Liver (tissue), 9 donors: Measurements from ENCODE around the gene ARHGAP1. TPM values are rescaled to one million over a fixed set of nuclear protein-coding genes. Genes with fewer than 3 reads are reported as not detected.
A peak's percentile ranks its signal among the peaks of the same experiment; 100 is the strongest.

ENCODE experiments used
- DNase-seq: peaks from one replicate; pipeline ENCODE4 v3.0.0-alpha.2; 2017; ENCODE audit warnings: low spot score
- H3K27ac ChIP-seq, 2 donors: one replicate each; pipeline ENCODE4 v1.7.0; 2013; ENCODE audit warnings: inconsistent platforms in 2 of 2, low read length in 2 of 2, control low read depth in 1 of 2, low read depth in 1 of 2, mild to moderate bottlenecking in 1 of 2
- H3K27me3 ChIP-seq, 4 donors: one replicate each; pipeline versions ENCODE4 v1.6.1 to v1.7.0; 2013; ENCODE audit warnings: low read length in 3 of 4, inconsistent platforms in 1 of 4, mild to moderate bottlenecking in 1 of 4, moderate library complexity in 1 of 4; ENCODE audit not compliant: control insufficient read depth in 4 of 4, insufficient read depth in 4 of 4
- H3K36me3 ChIP-seq, 4 donors: one replicate each; pipeline versions ENCODE4 v1.6.1 to v1.7.0; 2013; ENCODE audit warnings: low read length in 3 of 4, mild to moderate bottlenecking in 3 of 4, low read depth in 1 of 4, moderate library complexity in 1 of 4; ENCODE audit not compliant: control insufficient read depth in 4 of 4, insufficient read depth in 3 of 4
- H3K4me1 ChIP-seq, 4 donors: one replicate each; pipeline versions ENCODE4 v1.6.1 to v1.7.0; 2013; ENCODE audit warnings: low read length in 3 of 4, mild to moderate bottlenecking in 3 of 4, moderate library complexity in 1 of 4; ENCODE audit not compliant: control insufficient read depth in 4 of 4, insufficient read depth in 4 of 4
- H3K4me3 ChIP-seq, 3 donors: one replicate each; pipeline versions ENCODE4 v1.6.1 to v1.7.0; 2013; ENCODE audit warnings: low read length in 3 of 3, control low read depth in 1 of 3, low read depth in 1 of 3, mild to moderate bottlenecking in 1 of 3
- H3K9ac ChIP-seq, 2 donors: one replicate each; pipeline ENCODE4 v1.7.0; 2013; ENCODE audit warnings: low read length in 2 of 2, mild to moderate bottlenecking in 2 of 2, moderate library complexity in 2 of 2, control low read depth in 1 of 2, low read depth in 1 of 2
- H3K9me3 ChIP-seq, 4 donors: one replicate each; pipeline versions ENCODE4 v1.6.1 to v1.7.0; 2013; ENCODE audit warnings: low read length in 3 of 4; ENCODE audit not compliant: control insufficient read depth in 4 of 4
- EGR1 ChIP-seq, 2 donors: IDR thresholded peaks; 2 replicates each; pipeline ENCODE4 v1.6.1; 2016 to 2018; ENCODE audit warnings: antibody characterized with exemption in 2 of 2, low read depth in 2 of 2
- FOXA1 ChIP-seq: IDR thresholded peaks from 2 replicates; pipeline ENCODE4 v1.6.1; 2016; ENCODE audit warnings: antibody characterized with exemption
- FOXA2 ChIP-seq: IDR thresholded peaks from 2 replicates; pipeline ENCODE4 v1.6.1; 2016; ENCODE audit warnings: antibody characterized with exemption
- GABPA ChIP-seq, 2 donors: IDR thresholded peaks in 1 of 2; conservative IDR thresholded peaks in 1 of 2; 2 replicates each; pipeline ENCODE4 v1.6.1; 2016; ENCODE audit warnings: antibody characterized with exemption in 2 of 2, mild to moderate bottlenecking in 1 of 2, moderate library complexity in 1 of 2
- HNF4A ChIP-seq, 2 donors: conservative IDR thresholded peaks; 2 replicates each; pipeline ENCODE4 v1.6.1; 2016; ENCODE audit warnings: antibody characterized with exemption in 2 of 2, mild to moderate bottlenecking in 2 of 2
- HNF4G ChIP-seq: IDR thresholded peaks from 2 replicates; pipeline ENCODE4 v1.6.1; 2016; ENCODE audit warnings: antibody characterized with exemption
- JUND ChIP-seq, 2 donors: IDR thresholded peaks; 2 replicates each; pipeline ENCODE4 v1.6.1; 2016; ENCODE audit warnings: antibody characterized with exemption in 2 of 2
- NR2F2 ChIP-seq: IDR thresholded peaks from 2 replicates; pipeline ENCODE4 v1.6.1; 2016; ENCODE audit warnings: antibody characterized with exemption
- RAD21 ChIP-seq, 2 donors: IDR thresholded peaks; 2 replicates each; pipeline ENCODE4 v1.6.1; 2016; ENCODE audit warnings: antibody characterized with exemption in 2 of 2, mild to moderate bottlenecking in 2 of 2
- RXRA ChIP-seq, 2 donors: IDR thresholded peaks; 2 replicates each; pipeline ENCODE4 v1.6.1; 2017 to 2018; ENCODE audit warnings: antibody characterized with exemption in 2 of 2, mild to moderate bottlenecking in 1 of 2
- SP1 ChIP-seq: IDR thresholded peaks from 2 replicates; pipeline ENCODE4 v1.6.1; 2018; ENCODE audit warnings: antibody characterized with exemption, mild to moderate bottlenecking
- TAF1 ChIP-seq: conservative IDR thresholded peaks from 2 replicates; pipeline ENCODE4 v1.6.1; 2016; ENCODE audit warnings: antibody characterized with exemption, mild to moderate bottlenecking
- YY1 ChIP-seq: IDR thresholded peaks from 2 replicates; pipeline ENCODE4 v1.6.1; 2016; ENCODE audit warnings: antibody characterized with exemption, mild to moderate bottlenecking
- ZBTB33 ChIP-seq: IDR thresholded peaks from 2 replicates; pipeline ENCODE4 v1.6.1; 2016; ENCODE audit warnings: antibody characterized with exemption
- WGBS: extraction: QIAGEN DNeasy Blood & Tissue Kit; methylation state at CpG from one replicate; pipeline ENCODE4 v1.1.7; 2013; 5-methylcytosine and 5-hydroxymethylcytosine counted together
- polyA plus RNA-seq, 2 donors: library from polyadenylated mRNA; stranded (reverse) in 1 of 2; unstranded in 1 of 2; fragments of 200-250 nt in 1 of 2; fragments of >200 nt in 1 of 2; fragmentation: Nextera tagmentation in 1 of 2; extraction: Ambion mirVana in 1 of 2; gene quantifications; one replicate each; pipeline versions ENCODE4 v1.2.1 to v1.2.3, GENCODE V29; 2013 to 2015
- total RNA-seq, 2 donors: library from RNA; depleted of rRNA; stranded (reverse); fragments of >200 nt; gene quantifications; one replicate each; pipeline ENCODE4 v1.2.3, GENCODE V29; 2014
- TF ChIP-seq, protein P1 (sequence below): IDR thresholded peaks from 2 replicates; pipeline ENCODE4 v1.6.1; 2016; ENCODE audit warnings: antibody characterized with exemption, mild to moderate bottlenecking
- TF ChIP-seq, protein P2 (sequence below): fragments of 150-350 bp; IDR thresholded peaks from 2 replicates; pipeline ENCODE4 v1.5.1; 2017; ENCODE audit warnings: improper control_type of control experiment, low read depth, low read length; ENCODE audit not compliant: missing input control
- TF ChIP-seq, protein P3 (sequence below): IDR thresholded peaks from 2 replicates; pipeline ENCODE4 v1.6.1; 2016; ENCODE audit warnings: antibody characterized with exemption
- TF ChIP-seq, protein P4 (sequence below): IDR thresholded peaks from 2 replicates; pipeline ENCODE4 v1.6.1; 2016; ENCODE audit warnings: antibody characterized with exemption
- donor health status: healthy.
- donor health status: healthy.
- donor health status: healthy.
- donor health status: healthy.
- donor health status: healthy.

ARHGAP1 gene
- total and polyA plus RNA-seq, 4 donors: 10.9 to 21.9 (median 20.1) TPM

DNA sequence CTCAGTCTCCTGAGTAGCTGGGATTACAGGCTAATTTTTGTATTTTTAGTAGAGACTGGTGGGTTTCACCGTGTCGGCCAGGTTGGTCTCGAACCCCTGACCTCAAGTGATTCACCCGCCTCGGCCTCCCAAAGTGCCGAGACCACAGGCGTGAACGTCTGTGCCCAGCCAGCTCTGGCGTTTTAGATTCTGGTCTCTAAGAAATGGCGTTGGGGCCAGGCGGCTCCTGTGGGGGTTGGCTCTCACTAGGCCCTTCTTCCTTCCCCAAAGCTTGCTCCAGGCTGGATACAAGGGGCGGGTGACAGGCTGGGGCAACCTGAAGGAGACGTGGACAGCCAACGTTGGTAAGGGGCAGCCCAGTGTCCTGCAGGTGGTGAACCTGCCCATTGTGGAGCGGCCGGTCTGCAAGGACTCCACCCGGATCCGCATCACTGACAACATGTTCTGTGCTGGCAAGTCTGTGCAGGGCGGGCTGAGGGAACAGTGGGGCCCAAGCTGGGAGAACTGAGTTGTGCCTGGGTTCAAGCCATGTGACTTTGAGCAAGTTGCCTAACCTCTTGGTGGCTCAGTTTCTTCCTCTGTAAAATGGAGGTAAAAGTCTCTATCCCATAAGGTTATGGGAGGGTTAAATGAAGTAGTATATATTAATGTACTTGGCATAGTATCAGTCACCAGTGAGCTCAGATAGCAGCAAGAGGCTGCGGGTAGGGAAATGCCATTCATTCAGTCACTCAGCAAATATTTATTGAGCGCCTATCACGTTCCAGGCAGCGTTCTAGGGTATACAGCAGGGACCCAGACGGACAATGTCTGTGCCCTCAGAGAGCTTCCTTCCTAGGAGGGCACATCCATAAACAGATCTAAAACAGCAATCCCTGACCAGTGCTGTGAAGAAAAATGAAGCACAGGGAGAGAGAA is 28.9 kb upstream of the ARHGAP1 start:
- Histone ChIP-seq H3K4me1 (peaks cover 0 to 36% (median 18%) of the 10 kb centered on the region in 4 donors), H3K36me3 (peaks cover 14 to 68% (median 53%) of the 10 kb centered on the region in 4 donors), H3K4me3 (no peak overlapping the region), H3K27me3 (no peaks in the 10 kb centered on the region), H3K9ac (no peak overlapping the region), H3K9me3 (no peaks in the 10 kb centered on the region), H3K27ac (peak overlapping the region in 1 of 2 donors; percentile 11)
- TF ChIP-seq SP1 (no peak), FOXA2 (no peak), EGR1 (IDR thresholded peaks at IDR 0.05; ENCODE audit: low read depth in 2 of 2) (no peak), NR2F2 (no peak), RXRA (IDR thresholded peaks at IDR 0.05) (no peak), GABPA (IDR thresholded peaks at IDR 0.05 in 1 of 2, conservative IDR thresholded peaks at IDR 0.05 in 1 of 2) (no peak), FOXA1 (no peak), HNF4A (conservative IDR thresholded peaks at IDR 0.05) (no peak), HNF4G (no peak), YY1 (no peak), RAD21 (IDR thresholded peaks at IDR 0.05) (no peak), JUND (IDR thresholded peaks at IDR 0.05) (no peak), TAF1 (no peak), ZBTB33 (no peak)
- TF ChIP-seq, protein P1, sequence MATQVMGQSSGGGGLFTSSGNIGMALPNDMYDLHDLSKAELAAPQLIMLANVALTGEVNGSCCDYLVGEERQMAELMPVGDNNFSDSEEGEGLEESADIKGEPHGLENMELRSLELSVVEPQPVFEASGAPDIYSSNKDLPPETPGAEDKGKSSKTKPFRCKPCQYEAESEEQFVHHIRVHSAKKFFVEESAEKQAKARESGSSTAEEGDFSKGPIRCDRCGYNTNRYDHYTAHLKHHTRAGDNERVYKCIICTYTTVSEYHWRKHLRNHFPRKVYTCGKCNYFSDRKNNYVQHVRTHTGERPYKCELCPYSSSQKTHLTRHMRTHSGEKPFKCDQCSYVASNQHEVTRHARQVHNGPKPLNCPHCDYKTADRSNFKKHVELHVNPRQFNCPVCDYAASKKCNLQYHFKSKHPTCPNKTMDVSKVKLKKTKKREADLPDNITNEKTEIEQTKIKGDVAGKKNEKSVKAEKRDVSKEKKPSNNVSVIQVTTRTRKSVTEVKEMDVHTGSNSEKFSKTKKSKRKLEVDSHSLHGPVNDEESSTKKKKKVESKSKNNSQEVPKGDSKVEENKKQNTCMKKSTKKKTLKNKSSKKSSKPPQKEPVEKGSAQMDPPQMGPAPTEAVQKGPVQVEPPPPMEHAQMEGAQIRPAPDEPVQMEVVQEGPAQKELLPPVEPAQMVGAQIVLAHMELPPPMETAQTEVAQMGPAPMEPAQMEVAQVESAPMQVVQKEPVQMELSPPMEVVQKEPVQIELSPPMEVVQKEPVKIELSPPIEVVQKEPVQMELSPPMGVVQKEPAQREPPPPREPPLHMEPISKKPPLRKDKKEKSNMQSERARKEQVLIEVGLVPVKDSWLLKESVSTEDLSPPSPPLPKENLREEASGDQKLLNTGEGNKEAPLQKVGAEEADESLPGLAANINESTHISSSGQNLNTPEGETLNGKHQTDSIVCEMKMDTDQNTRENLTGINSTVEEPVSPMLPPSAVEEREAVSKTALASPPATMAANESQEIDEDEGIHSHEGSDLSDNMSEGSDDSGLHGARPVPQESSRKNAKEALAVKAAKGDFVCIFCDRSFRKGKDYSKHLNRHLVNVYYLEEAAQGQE: no peak
- TF ChIP-seq, protein P2, sequence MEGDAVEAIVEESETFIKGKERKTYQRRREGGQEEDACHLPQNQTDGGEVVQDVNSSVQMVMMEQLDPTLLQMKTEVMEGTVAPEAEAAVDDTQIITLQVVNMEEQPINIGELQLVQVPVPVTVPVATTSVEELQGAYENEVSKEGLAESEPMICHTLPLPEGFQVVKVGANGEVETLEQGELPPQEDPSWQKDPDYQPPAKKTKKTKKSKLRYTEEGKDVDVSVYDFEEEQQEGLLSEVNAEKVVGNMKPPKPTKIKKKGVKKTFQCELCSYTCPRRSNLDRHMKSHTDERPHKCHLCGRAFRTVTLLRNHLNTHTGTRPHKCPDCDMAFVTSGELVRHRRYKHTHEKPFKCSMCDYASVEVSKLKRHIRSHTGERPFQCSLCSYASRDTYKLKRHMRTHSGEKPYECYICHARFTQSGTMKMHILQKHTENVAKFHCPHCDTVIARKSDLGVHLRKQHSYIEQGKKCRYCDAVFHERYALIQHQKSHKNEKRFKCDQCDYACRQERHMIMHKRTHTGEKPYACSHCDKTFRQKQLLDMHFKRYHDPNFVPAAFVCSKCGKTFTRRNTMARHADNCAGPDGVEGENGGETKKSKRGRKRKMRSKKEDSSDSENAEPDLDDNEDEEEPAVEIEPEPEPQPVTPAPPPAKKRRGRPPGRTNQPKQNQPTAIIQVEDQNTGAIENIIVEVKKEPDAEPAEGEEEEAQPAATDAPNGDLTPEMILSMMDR: no peak
- TF ChIP-seq, protein P3, sequence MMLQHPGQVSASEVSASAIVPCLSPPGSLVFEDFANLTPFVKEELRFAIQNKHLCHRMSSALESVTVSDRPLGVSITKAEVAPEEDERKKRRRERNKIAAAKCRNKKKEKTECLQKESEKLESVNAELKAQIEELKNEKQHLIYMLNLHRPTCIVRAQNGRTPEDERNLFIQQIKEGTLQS: no peak
- TF ChIP-seq, protein P4, sequence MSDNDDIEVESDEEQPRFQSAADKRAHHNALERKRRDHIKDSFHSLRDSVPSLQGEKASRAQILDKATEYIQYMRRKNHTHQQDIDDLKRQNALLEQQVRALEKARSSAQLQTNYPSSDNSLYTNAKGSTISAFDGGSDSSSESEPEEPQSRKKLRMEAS: no peak
- WGBS: 83% methylated on average over 24 of the region's 24 CpGs
- no peak for DNase-seq
